Mucosa of gallbladder (tissue), 1 donor: ENCODE results near the gene GLT1D1. TPM values are rescaled to one million over a fixed set of nuclear protein-coding genes. Genes with fewer than 3 reads are reported as not detected.
A peak's percentile ranks its signal among the peaks of the same experiment; 100 is the strongest.

Experiments used
- DNase-seq: peaks from one replicate; pipeline ENCODE4 v3.0.0-alpha.2; 2020; ENCODE audit warnings: low spot score
- total RNA-seq: library from RNA; stranded (reverse); gene quantifications from one replicate; pipeline ENCODE4 v1.2.1, GENCODE V29; 2021
- donor health status: DM: no; HTN: no; CAD: no.

Gene GLT1D1
- total RNA-seq, 1 donor from 2014 or later: 3.3 TPM

GRCh38 chr12:128856035-128856790 lies 2.9 kb downstream of the GLT1D1 start:
- DNase-seq: no peak

DNA sequence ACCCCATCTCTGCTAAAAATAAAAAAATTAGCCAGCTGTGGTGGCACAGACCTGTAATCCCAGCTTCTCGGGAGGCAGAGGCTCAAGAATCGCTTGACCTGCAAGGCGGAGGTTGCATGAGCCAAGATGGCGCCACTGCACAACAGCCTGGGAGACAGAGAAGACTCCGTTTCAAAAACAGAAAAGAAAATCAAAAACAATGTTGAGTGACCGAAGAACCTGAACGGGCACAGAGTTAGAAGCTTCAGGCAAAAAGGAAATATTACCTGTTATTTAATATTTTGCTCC lies 3.5 kb downstream of the GLT1D1 start:
- DNase-seq: no peak

- DNase-seq: no peak
These were observed 4.0 kb downstream of the GLT1D1 start for GRCh38 chr12:128857133-128857763.

GRCh38 chr12:128859311-128859710 lies 6.0 kb downstream of the GLT1D1 start:
- DNase-seq: no peak

GRCh38 chr12:128861226-128862016 lies 8.1 kb downstream of the GLT1D1 start:
- DNase-seq: no peak

GRCh38 chr12:128863957-128864356 lies 10.7 kb downstream of the GLT1D1 start:
- no peak for DNase-seq

- no peak for DNase-seq
These were observed 11.4 kb downstream of the GLT1D1 start for GRCh38 chr12:128864516-128865186.

DNA sequence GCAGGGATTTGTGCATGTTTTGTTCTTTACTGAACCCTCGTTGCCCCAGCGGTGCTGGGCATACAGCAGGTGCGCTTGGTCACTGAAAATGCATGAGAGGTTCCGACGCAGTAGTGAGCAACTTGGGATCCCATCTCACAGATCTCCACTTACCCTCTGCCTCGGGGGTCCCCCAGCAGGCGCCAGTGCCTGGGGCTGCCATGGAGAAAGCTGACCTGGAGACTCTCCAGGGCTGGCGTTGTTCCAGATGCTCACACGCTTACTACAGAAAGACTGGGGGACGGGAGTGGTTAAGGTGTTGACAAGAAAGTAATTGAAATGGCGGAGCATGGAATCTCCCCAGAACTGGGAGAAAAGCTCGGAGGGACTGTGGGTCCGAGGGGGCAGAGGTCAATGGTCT lies 14.2 kb downstream of the GLT1D1 start:
- DNase-seq: no peak

DNA sequence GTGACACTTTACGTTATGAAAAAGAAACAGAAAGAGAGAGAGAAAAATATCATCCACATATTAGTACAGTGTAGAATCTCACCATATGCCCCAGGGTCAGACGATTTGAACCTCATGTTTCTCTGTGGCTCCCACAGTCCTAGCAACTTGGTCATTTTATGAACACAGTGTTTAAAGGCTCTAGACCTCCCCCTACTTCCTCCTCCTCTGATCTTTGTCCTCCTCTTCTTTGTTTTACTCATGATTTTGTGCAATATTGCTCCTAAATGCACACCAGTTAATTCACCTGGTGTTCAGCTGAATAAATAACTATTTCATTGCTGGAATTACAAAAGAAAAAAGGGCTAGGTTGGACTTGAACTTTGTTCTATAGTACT lies 18.2 kb downstream of the GLT1D1 start:
- no peak for DNase-seq

DNA sequence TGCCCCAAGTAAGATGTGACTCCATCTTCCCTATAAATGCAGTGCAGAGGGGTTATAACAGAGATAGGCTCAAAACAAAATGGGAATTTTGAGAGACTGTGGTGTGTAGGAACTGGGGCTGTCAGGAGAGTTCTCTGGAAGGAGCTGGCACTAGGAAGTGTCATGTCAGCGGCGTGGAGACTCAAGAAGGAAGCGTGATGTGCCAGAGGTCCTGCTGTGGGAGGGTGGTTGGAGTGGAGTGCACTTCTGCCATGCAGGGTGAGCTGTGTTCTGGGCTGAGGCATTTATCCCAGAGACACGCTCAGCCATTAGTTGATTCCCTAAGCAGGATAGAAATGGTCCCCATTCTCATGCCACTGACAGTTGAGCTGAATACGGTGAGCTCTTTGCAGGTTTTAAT lies 19.0 kb downstream of the GLT1D1 start:
- no peak for DNase-seq

- no peak for DNase-seq
These were observed 23.3 kb downstream of the GLT1D1 start for GRCh38 chr12:128876559-128876958.

GRCh38 chr12:128879898-128880764 lies 26.9 kb downstream of the GLT1D1 start:
- DNase-seq: no peak

DNA sequence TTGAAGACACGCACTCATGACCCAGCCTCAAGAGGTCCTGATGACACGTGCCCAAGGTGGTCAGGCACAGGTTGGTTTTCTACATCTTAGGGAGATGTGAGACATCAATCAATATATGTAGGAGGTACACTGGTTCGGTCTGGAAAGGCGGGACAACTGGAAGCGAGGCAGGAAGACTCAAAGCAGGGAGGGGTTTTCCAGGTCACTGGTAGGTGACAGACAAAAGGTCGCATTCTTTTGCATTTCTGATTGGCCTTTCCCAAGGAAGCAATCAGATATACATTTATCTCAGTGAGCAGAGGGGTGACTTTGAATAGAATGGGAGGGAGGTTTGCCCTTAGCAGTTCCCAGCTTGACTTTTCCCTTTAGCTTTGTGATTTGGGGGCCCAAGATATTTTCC lies 38.6 kb downstream of the GLT1D1 start:
- DNase-seq: no peak

GRCh38 chr12:128903236-128903635 lies 50.0 kb downstream of the GLT1D1 start:
- DNase-seq: no peak

DNA sequence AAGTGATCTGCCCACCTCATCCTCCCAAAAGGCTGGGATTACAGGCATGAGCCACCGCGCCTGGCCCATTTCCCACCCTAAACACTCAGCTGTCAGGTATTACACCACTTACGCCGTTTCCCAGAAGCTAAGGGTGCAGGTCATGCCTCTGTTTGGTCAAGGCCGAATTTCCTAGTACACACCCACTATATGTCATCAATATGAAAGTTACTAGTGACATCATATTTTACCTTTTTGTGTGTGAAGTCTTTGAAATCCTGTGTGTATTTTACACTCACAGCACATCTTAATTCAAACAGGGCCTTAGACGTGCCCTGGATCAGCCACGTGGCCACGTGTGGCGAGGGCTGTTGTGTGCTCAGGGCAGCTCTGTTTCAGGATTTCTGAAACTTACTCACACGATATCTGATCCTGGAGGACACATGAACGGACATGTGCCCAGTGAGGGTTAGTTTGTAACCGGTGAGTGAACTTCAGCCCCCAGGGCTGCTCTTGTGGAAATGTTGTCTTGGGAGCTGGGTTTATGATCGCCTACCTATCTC lies 51.8 kb downstream of the GLT1D1 start:
- DNase-seq: peak; percentile 29

DNA sequence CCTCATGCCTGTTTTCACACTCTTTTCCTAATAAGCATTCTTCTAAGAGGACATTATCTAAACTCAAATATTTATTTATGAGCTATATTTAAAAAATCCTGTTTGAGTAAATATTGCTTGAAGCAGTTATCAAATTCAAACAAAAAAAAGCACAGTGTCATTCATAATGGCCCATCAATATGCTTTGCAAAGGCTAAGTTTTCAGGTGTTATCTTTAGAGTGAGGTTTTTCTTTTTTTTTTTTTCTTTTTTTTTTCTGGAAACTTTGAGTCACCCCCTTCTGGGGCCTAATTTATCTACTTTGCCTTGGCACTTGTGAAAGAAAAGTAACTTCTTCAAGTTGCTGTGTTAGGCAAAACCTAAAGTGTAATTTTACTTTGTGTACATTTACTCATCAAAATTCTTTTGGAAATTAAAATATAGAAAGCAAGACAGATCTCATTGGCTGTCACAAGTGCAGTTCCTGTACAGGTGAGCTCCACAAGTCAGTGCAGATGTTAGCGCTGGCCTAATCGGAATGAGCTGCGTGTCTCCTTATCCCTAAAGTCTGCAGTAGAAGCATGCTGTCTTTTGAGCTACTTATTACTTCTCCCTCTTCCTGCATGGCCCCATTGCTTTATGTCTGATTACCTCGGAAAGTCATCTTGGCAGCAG lies 53.3 kb downstream of the GLT1D1 start:
- no peak for DNase-seq

DNA sequence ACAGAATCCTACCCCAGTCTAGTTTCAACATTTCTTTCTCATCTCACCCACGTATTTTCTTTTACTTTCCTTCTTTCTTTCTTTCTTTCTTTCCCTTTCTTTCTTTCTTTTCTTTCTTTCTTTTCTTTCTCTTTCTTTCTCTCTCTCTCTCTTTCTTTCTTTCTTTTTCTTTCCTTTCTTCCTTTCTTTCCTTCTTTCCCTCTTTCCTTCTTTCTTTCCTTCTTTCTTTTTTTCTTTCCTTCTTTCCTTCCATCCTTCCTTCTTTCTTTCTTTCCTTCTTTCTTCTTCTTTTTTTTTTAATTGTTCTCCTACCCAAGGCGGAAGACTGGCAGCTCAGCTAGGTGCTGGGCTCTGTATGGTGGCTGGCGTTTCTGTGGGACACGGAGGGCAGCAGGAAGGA lies 55.0 kb downstream of the GLT1D1 start:
- DNase-seq: no peak

DNA sequence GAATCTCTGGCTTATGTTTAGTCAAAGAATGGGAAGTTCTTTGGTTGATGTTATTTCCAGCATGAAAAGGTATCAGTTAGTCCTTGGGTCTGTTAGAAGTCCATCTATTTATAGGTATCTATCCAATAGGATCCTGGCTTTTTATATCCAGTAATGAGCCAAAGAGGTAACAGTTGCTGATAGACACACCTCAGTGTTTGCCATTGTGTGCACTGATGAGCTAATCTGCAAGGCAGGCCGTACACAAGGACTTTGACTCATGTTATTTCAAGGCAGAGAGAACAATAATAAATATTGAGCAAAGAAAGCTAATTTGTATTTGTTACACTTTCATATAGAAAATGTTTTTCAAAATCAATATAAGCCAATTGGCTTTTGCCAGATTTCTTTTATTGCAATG lies 56.4 kb downstream of the GLT1D1 start:
- peak; percentile 49 for DNase-seq

DNA sequence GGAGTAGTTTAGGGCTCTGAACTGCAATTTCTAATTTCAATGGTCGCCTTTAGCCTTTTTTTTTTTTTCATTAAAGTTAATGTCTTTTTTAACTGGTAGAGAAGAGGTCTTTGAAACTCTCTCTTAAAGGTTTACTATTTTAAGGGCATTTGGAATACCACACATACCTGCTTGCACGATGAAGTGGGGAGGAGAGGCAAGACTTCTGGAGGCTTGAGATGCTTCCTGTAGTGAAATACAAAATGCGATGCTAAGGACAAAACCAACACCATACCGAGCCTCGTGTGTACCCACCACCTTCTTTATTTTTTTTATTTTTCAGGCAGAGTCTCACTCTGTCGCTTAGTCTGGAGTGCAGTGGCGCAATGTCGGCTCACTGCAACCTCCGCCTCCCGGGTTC lies 57.4 kb downstream of the GLT1D1 start:
- DNase-seq: no peak

DNA sequence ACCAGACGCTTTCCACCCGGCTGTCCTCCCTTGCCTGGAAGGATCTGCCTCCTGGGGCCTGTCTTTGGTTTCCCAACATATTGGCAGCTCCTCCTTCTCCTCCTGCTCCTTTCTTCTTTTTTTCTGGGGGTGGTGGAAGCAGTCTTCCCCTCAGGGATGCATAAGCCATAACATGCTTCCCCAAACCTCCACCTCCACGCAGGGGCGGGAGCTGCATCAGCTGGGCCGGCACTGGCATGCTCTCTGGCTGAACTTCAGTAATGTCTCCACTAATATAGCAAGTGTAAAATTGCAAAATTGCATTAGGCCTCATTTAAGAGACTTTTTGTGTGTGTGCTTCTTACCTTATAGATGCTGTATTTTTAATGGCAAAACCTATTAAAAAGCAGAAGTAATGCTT lies 58.6 kb downstream of the GLT1D1 start:
- DNase-seq: no peak
